Activated effector memory CD4-positive, alpha-beta T cell treated with anti-CD3 and anti-CD28 coated beads, Interleukin-2, amount 50 U/mL, for 16 hours (primary cell): ENCODE measurements around the gene OR7G3.

Experiments
- DNase-seq: peaks from one replicate; pipeline ENCODE4 v3.0.0-alpha.2; 2020

Gene OR7G3

GRCh38 chr19:9086761-9087160 is 40.0 kb downstream of the OR7G3 start, which contains the start of gene OR1M1:
TSS of gene OR1M1 (plus strand) at chr19:9087061. CDS start at chr19:9093245, 6,184 bp downstream.
- no peak for DNase-seq

DNA sequence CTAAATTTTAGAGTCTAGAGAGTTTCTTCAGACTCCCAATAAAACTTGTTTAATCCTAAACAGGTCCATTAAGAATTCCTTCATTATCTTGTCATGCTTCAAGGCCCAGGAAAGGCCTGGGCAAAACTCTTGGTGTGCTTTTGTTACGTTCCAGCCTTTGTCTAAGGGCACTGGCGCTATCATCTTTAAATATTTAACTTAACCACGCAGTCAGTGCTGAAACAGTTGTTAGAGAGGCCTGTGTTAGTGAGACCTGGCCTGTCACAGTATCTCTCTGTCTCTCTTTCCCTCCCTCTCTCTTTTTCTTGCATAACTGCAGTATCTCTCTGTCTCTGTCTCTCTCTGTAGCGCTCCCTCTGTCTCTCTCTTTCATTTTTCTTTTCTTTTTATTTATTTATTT is 48.1 kb downstream of the OR7G3 start:
- DNase-seq, result no peak

- no peak for DNase-seq
These were observed 49.8 kb downstream of the OR7G3 start for GRCh38 chr19:9076901-9077300.
